Measurements from ENCODE around the gene BRK1. TPM values are rescaled to one million over a fixed set of nuclear protein-coding genes. Genes with fewer than 3 reads are reported as not detected.
"Not testable (repeated sequence)": the region's sequence is repeated elsewhere in the genome, so short reads cannot be mapped to it uniquely, and the experiment has no call there.

Gene BRK1
- total and polyA plus RNA-seq, 9 of the 15 experiments (the other 6 are each of a cell fraction or from before 2014, with no cell fraction given) = 105 to 634 (median 250) TPM

- POLR2A ChIA-PET = interaction anchor here (1.0 to 1.4 kb wide), 2 partner anchors 13 to 171 kb away, joined by 3 read pairs; no protein-coding TSS in a partner anchor
- no CpG with 5 or more reads among the region's 1 CpG for WGBS (ENCODE audit: insufficient coverage, low coverage, missing lambda C conversion rate)
- H2AFZ ChIP-seq (ENCODE audit: low read depth, low read length); H3K27ac ChIP-seq (ENCODE audit: extremely low read depth, low read depth, low read length); H3K79me2 ChIP-seq (ENCODE audit: control insufficient read depth, insufficient read depth, low read length); H3K4me1 ChIP-seq (replicated peaks in 1 of 2; ENCODE audit: control insufficient read depth in 2 of 2, insufficient read depth in 2 of 2, low read length in 2 of 2); DNase-seq (ENCODE audit: extremely low read depth in 1 of 4, low spot score in 3 of 4); H3K4me3 ChIP-seq; H4K20me1 ChIP-seq (replicated peaks; ENCODE audit: control insufficient read depth, insufficient read depth, low read length); H3K9ac ChIP-seq (ENCODE audit: insufficient read depth in 1 of 2, low read depth in 2 of 2, low read length in 2 of 2); H3K9me3 ChIP-seq (replicated peaks; ENCODE audit: control insufficient read depth, insufficient read depth, low read depth, low read length); BruUV-seq (replicated peaks); H3K4me2 ChIP-seq (ENCODE audit: insufficient read depth, low read length); H3K27me3 ChIP-seq (ENCODE audit: control insufficient read depth in 2 of 2, insufficient read depth in 2 of 2, low read length in 2 of 2); in situ Hi-C loops (cut with MboI); FAIRE-seq; CTCF ChIA-PET (ENCODE audit: low intra/inter-chr PET ratio); ATAC-seq; intact Hi-C loops (cut with micrococcal nuclease); H3K9me1 ChIP-seq (ENCODE audit: control insufficient read depth, insufficient read depth, low read length): not testable (repeated sequence)
- H3K36me3 ChIP-seq (ENCODE audit: control insufficient read depth, insufficient read depth, low read length) = peaks cover 84% of the 10 kb centered on the region
Observed at GRCh38 chr3:10090774-10091173, 24.7 kb upstream of the BRK1 start.

- H3K9me3 ChIP-seq (replicated peaks; ENCODE audit: control insufficient read depth, insufficient read depth, low read depth, low read length); CTCF ChIA-PET (ENCODE audit: low intra/inter-chr PET ratio); ATAC-seq; H3K9me1 ChIP-seq (ENCODE audit: control insufficient read depth, insufficient read depth, low read length); H3K4me2 ChIP-seq (ENCODE audit: insufficient read depth, low read length); H3K27ac ChIP-seq (ENCODE audit: extremely low read depth, low read depth, low read length); H3K27me3 ChIP-seq (ENCODE audit: control insufficient read depth in 2 of 2, insufficient read depth in 2 of 2, low read length in 2 of 2); intact Hi-C loops (cut with micrococcal nuclease); in situ Hi-C loops (cut with MboI); H3K4me3 ChIP-seq; H4K20me1 ChIP-seq (replicated peaks; ENCODE audit: control insufficient read depth, insufficient read depth, low read length); H2AFZ ChIP-seq (ENCODE audit: low read depth, low read length); H3K9ac ChIP-seq (ENCODE audit: insufficient read depth in 1 of 2, low read depth in 2 of 2, low read length in 2 of 2); FAIRE-seq; H3K79me2 ChIP-seq (ENCODE audit: control insufficient read depth, insufficient read depth, low read length); BruUV-seq (replicated peaks); H3K4me1 ChIP-seq (replicated peaks in 1 of 2; ENCODE audit: control insufficient read depth in 2 of 2, insufficient read depth in 2 of 2, low read length in 2 of 2); DNase-seq (ENCODE audit: extremely low read depth in 1 of 4, low spot score in 3 of 4): not testable (repeated sequence)
- POLR2A ChIA-PET = interaction anchor here (1.4 kb wide), 1 partner anchor 171 kb away, joined by 3 read pairs; no protein-coding TSS in a partner anchor
- peaks cover 83% of the 10 kb centered on the region for H3K36me3 ChIP-seq (ENCODE audit: control insufficient read depth, insufficient read depth, low read length)
- WGBS (ENCODE audit: insufficient coverage, low coverage, missing lambda C conversion rate) = 83% methylated on average over 1 of the region's 2 CpGs
Observed at GRCh38 chr3:10091387-10091786, 24.1 kb upstream of the BRK1 start.

All from K562 (cell line).